Liver (tissue), 9 donors: Measurements from ENCODE around the gene VSTM2L. TPM values are rescaled to one million over a fixed set of nuclear protein-coding genes. Genes with fewer than 3 reads are reported as not detected.

Experiments used
- DNase-seq: peaks from one replicate; pipeline ENCODE4 v3.0.0-alpha.2; 2017; ENCODE audit warnings: low spot score
- H3K27ac ChIP-seq, 2 donors: one replicate each; pipeline ENCODE4 v1.7.0; 2013; ENCODE audit warnings: inconsistent platforms in 2 of 2, low read length in 2 of 2, control low read depth in 1 of 2, low read depth in 1 of 2, mild to moderate bottlenecking in 1 of 2
- H3K27me3 ChIP-seq, 4 donors: one replicate each; pipeline versions ENCODE4 v1.6.1 to v1.7.0; 2013; ENCODE audit warnings: low read length in 3 of 4, inconsistent platforms in 1 of 4, mild to moderate bottlenecking in 1 of 4, moderate library complexity in 1 of 4; ENCODE audit not compliant: control insufficient read depth in 4 of 4, insufficient read depth in 4 of 4
- H3K36me3 ChIP-seq, 4 donors: one replicate each; pipeline versions ENCODE4 v1.6.1 to v1.7.0; 2013; ENCODE audit warnings: low read length in 3 of 4, mild to moderate bottlenecking in 3 of 4, low read depth in 1 of 4, moderate library complexity in 1 of 4; ENCODE audit not compliant: control insufficient read depth in 4 of 4, insufficient read depth in 3 of 4
- H3K4me1 ChIP-seq, 4 donors: one replicate each; pipeline versions ENCODE4 v1.6.1 to v1.7.0; 2013; ENCODE audit warnings: low read length in 3 of 4, mild to moderate bottlenecking in 3 of 4, moderate library complexity in 1 of 4; ENCODE audit not compliant: control insufficient read depth in 4 of 4, insufficient read depth in 4 of 4
- H3K4me3 ChIP-seq, 3 donors: one replicate each; pipeline versions ENCODE4 v1.6.1 to v1.7.0; 2013; ENCODE audit warnings: low read length in 3 of 3, control low read depth in 1 of 3, low read depth in 1 of 3, mild to moderate bottlenecking in 1 of 3
- H3K9ac ChIP-seq, 2 donors: one replicate each; pipeline ENCODE4 v1.7.0; 2013; ENCODE audit warnings: low read length in 2 of 2, mild to moderate bottlenecking in 2 of 2, moderate library complexity in 2 of 2, control low read depth in 1 of 2, low read depth in 1 of 2
- H3K9me3 ChIP-seq, 4 donors: one replicate each; pipeline versions ENCODE4 v1.6.1 to v1.7.0; 2013; ENCODE audit warnings: low read length in 3 of 4; ENCODE audit not compliant: control insufficient read depth in 4 of 4
- ATF3 ChIP-seq: IDR thresholded peaks from 2 replicates; pipeline ENCODE4 v1.6.1; 2016; ENCODE audit warnings: antibody characterized with exemption
- EGR1 ChIP-seq, 2 donors: IDR thresholded peaks; 2 replicates each; pipeline ENCODE4 v1.6.1; 2016 to 2018; ENCODE audit warnings: antibody characterized with exemption in 2 of 2, low read depth in 2 of 2
- FOXA1 ChIP-seq: IDR thresholded peaks from 2 replicates; pipeline ENCODE4 v1.6.1; 2016; ENCODE audit warnings: antibody characterized with exemption
- FOXA2 ChIP-seq: IDR thresholded peaks from 2 replicates; pipeline ENCODE4 v1.6.1; 2016; ENCODE audit warnings: antibody characterized with exemption
- GABPA ChIP-seq, 2 donors: IDR thresholded peaks in 1 of 2; conservative IDR thresholded peaks in 1 of 2; 2 replicates each; pipeline ENCODE4 v1.6.1; 2016; ENCODE audit warnings: antibody characterized with exemption in 2 of 2, mild to moderate bottlenecking in 1 of 2, moderate library complexity in 1 of 2
- HNF4G ChIP-seq: IDR thresholded peaks from 2 replicates; pipeline ENCODE4 v1.6.1; 2016; ENCODE audit warnings: antibody characterized with exemption
- JUND ChIP-seq, 2 donors: IDR thresholded peaks; 2 replicates each; pipeline ENCODE4 v1.6.1; 2016; ENCODE audit warnings: antibody characterized with exemption in 2 of 2
- NR2F2 ChIP-seq: IDR thresholded peaks from 2 replicates; pipeline ENCODE4 v1.6.1; 2016; ENCODE audit warnings: antibody characterized with exemption
- RAD21 ChIP-seq, 2 donors: IDR thresholded peaks; 2 replicates each; pipeline ENCODE4 v1.6.1; 2016; ENCODE audit warnings: antibody characterized with exemption in 2 of 2, mild to moderate bottlenecking in 2 of 2
- REST ChIP-seq: IDR thresholded peaks from 2 replicates; pipeline ENCODE4 v1.6.1; 2016; ENCODE audit warnings: antibody characterized with exemption, mild to moderate bottlenecking
- RXRA ChIP-seq, 2 donors: IDR thresholded peaks; 2 replicates each; pipeline ENCODE4 v1.6.1; 2017 to 2018; ENCODE audit warnings: antibody characterized with exemption in 2 of 2, mild to moderate bottlenecking in 1 of 2
- SP1 ChIP-seq: IDR thresholded peaks from 2 replicates; pipeline ENCODE4 v1.6.1; 2018; ENCODE audit warnings: antibody characterized with exemption, mild to moderate bottlenecking
- TAF1 ChIP-seq: conservative IDR thresholded peaks from 2 replicates; pipeline ENCODE4 v1.6.1; 2016; ENCODE audit warnings: antibody characterized with exemption, mild to moderate bottlenecking
- YY1 ChIP-seq: IDR thresholded peaks from 2 replicates; pipeline ENCODE4 v1.6.1; 2016; ENCODE audit warnings: antibody characterized with exemption, mild to moderate bottlenecking
- WGBS: extraction: QIAGEN DNeasy Blood & Tissue Kit; methylation state at CpG from one replicate; pipeline ENCODE4 v1.1.7; 2013; 5-methylcytosine and 5-hydroxymethylcytosine counted together
- polyA plus RNA-seq, 2 donors: library from polyadenylated mRNA; stranded (reverse) in 1 of 2; unstranded in 1 of 2; fragments of 200-250 nt in 1 of 2; fragments of >200 nt in 1 of 2; fragmentation: Nextera tagmentation in 1 of 2; extraction: Ambion mirVana in 1 of 2; gene quantifications; one replicate each; pipeline versions ENCODE4 v1.2.1 to v1.2.3, GENCODE V29; 2013 to 2015
- total RNA-seq, 2 donors: library from RNA; depleted of rRNA; stranded (reverse); fragments of >200 nt; gene quantifications; one replicate each; pipeline ENCODE4 v1.2.3, GENCODE V29; 2014
- TF ChIP-seq, protein P1 (sequence below): IDR thresholded peaks from 2 replicates; pipeline ENCODE4 v1.6.1; 2016; ENCODE audit warnings: antibody characterized with exemption
- TF ChIP-seq, protein P2 (sequence below): fragments of 150-350 bp; IDR thresholded peaks from 2 replicates; pipeline ENCODE4 v1.5.1; 2017; ENCODE audit warnings: improper control_type of control experiment, low read depth, low read length; ENCODE audit not compliant: missing input control
- donor health status: healthy.
- donor health status: healthy.
- donor health status: healthy.
- donor health status: healthy.
- donor health status: healthy.

The VSTM2L gene
- total and polyA plus RNA-seq, 4 donors = 0.31 to 0.79 (median 0.56) TPM

DNA sequence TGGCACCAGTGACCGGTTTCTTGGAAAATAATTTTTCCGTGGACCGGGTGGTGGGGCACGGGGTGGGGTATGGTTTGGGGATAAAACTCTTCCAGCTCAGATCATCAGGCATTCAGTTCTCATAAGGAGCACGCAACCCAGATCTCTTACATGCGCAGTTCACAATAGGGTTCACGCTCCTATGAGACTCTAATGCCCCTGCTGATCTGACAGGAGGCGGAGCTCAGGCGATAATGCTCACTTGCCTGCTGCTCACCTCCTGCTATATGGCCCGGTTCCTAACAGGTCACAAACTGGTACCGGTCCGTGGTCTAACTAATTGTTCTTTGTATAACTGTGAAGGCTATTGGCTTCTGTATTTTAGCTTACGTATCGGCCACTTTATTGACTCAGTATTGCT lies 51.7 kb downstream of the VSTM2L start:
- Histone ChIP-seq H3K4me1 (no peaks in the 10 kb centered on the region), H3K27me3 (no peaks in the 10 kb centered on the region), H3K9me3 (no peaks in the 10 kb centered on the region), H3K36me3 (no peaks in the 10 kb centered on the region), H3K27ac (no peak overlapping the region), H3K4me3 (no peak overlapping the region), H3K9ac (no peak overlapping the region)
- no peak for TF ChIP-seq YY1
- DNase-seq = peak; percentile 27
- WGBS = 80% methylated on average over 14 of the region's 14 CpGs

- Histone ChIP-seq H3K27ac (no peak overlapping the region), H3K4me3 (no peak overlapping the region), H3K27me3 (no peaks in the 10 kb centered on the region), H3K36me3 (no peaks in the 10 kb centered on the region), H3K4me1 (no peaks in the 10 kb centered on the region), H3K9ac (no peak overlapping the region), H3K9me3 (no peaks in the 10 kb centered on the region)
- TF ChIP-seq, protein P1, sequence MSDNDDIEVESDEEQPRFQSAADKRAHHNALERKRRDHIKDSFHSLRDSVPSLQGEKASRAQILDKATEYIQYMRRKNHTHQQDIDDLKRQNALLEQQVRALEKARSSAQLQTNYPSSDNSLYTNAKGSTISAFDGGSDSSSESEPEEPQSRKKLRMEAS = no peak
- TF ChIP-seq, protein P2, sequence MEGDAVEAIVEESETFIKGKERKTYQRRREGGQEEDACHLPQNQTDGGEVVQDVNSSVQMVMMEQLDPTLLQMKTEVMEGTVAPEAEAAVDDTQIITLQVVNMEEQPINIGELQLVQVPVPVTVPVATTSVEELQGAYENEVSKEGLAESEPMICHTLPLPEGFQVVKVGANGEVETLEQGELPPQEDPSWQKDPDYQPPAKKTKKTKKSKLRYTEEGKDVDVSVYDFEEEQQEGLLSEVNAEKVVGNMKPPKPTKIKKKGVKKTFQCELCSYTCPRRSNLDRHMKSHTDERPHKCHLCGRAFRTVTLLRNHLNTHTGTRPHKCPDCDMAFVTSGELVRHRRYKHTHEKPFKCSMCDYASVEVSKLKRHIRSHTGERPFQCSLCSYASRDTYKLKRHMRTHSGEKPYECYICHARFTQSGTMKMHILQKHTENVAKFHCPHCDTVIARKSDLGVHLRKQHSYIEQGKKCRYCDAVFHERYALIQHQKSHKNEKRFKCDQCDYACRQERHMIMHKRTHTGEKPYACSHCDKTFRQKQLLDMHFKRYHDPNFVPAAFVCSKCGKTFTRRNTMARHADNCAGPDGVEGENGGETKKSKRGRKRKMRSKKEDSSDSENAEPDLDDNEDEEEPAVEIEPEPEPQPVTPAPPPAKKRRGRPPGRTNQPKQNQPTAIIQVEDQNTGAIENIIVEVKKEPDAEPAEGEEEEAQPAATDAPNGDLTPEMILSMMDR = no peak
- TF ChIP-seq REST = no peak
- no peak for TF ChIP-seq YY1
- no peak for TF ChIP-seq TAF1
- TF ChIP-seq RXRA (IDR thresholded peaks at IDR 0.05) = no peak
- no peak for TF ChIP-seq JUND (IDR thresholded peaks at IDR 0.05)
- TF ChIP-seq RAD21 (IDR thresholded peaks at IDR 0.05) = no peak
- TF ChIP-seq ATF3 = no peak
- no peak for TF ChIP-seq GABPA (IDR thresholded peaks at IDR 0.05 in 1 of 2, conservative IDR thresholded peaks at IDR 0.05 in 1 of 2)
- WGBS = 88% methylated on average over 7 of the region's 7 CpGs
- no peak for DNase-seq
Measured at GRCh38 chr20:37955511-37955910, 52.6 kb downstream of the VSTM2L start.

GRCh38 chr20:37956107-37956585 lies 53.2 kb downstream of the VSTM2L start:
- Histone ChIP-seq H3K36me3 (no peaks in the 10 kb centered on the region), H3K27me3 (no peaks in the 10 kb centered on the region), H3K9me3 (no peaks in the 10 kb centered on the region), H3K4me1 (no peaks in the 10 kb centered on the region), H3K9ac (no peak overlapping the region), H3K4me3 (no peak overlapping the region), H3K27ac (no peak overlapping the region)
- DNase-seq = no peak
- WGBS = 38% methylated on average over 3 of the region's 3 CpGs
- no peak for TF ChIP-seq EGR1 (IDR thresholded peaks at IDR 0.05; ENCODE audit: low read depth in 2 of 2)
- TF ChIP-seq HNF4G = no peak
- no peak for TF ChIP-seq JUND (IDR thresholded peaks at IDR 0.05)
- TF ChIP-seq FOXA1 = no peak
- no peak for TF ChIP-seq RXRA (IDR thresholded peaks at IDR 0.05)
- no peak for TF ChIP-seq TAF1
- no peak for TF ChIP-seq NR2F2
- no peak for TF ChIP-seq GABPA (IDR thresholded peaks at IDR 0.05 in 1 of 2, conservative IDR thresholded peaks at IDR 0.05 in 1 of 2)
- no peak for TF ChIP-seq RAD21 (IDR thresholded peaks at IDR 0.05)
- TF ChIP-seq, protein P1 = no peak
- TF ChIP-seq ATF3 = no peak
- TF ChIP-seq FOXA2 = no peak
- no peak for TF ChIP-seq YY1
- TF ChIP-seq SP1 = no peak
- TF ChIP-seq REST = no peak
